Measurements from ENCODE around the gene LCE1F.

- TF ChIP-seq CTCF (IDR thresholded peaks at IDR 0.05) (no peak), POLR2A (IDR thresholded peaks at IDR 0.05) (no peak)
Measured at GRCh38 chr1:152811050-152811449, 36.1 kb downstream of the LCE1F start.

Data from right lobe of liver (tissue), 4 donors.